BE2C (cell line): ENCODE results near the gene PSME1.

ENCODE experiments used
- DNase-seq: peaks from one replicate; pipeline ENCODE4 v3.0.0-alpha.2; 2020
- H3K27me3 ChIP-seq: fragments of 250-450 bp; sonication (Bioruptor Pico); 2 replicates; pipeline ENCODE4 v1.5.1; 2020; ENCODE audit warnings: mild to moderate bottlenecking
- H3K36me3 ChIP-seq: fragments of 250-450 bp; sonication (Bioruptor Pico); 2 replicates; pipeline ENCODE4 v1.5.1; 2020; ENCODE audit warnings: mild to moderate bottlenecking
- H3K4me1 ChIP-seq: fragments of 250-450 bp; sonication (Bioruptor Pico); 2 replicates; pipeline ENCODE4 v1.5.1; 2020
- H3K4me3 ChIP-seq: 2 replicates; pipeline ENCODE4 v1.5.1; 2011; ENCODE audit warnings: low read depth, low read length
- H3K9me3 ChIP-seq: fragments of 250-450 bp; sonication (Bioruptor Pico); 2 replicates; pipeline ENCODE4 v1.5.1; 2020
- CTCF ChIP-seq: IDR thresholded peaks from 2 replicates; pipeline ENCODE4 v1.5.1; 2012; ENCODE audit warnings: mild to moderate bottlenecking, low read depth, low read length

Gene PSME1

GRCh38 chr14:24116128-24116814, 19.7 kb upstream of the PSME1 start:
- no peaks in the 10 kb centered on the region for H3K27me3 ChIP-seq
- no peaks in the 10 kb centered on the region for H3K9me3 ChIP-seq
- no peak for DNase-seq
- no peaks in the 10 kb centered on the region; the same call in 1 of the 2 replicates for H3K4me1 ChIP-seq
- H3K4me3 ChIP-seq: no peak overlapping the region
- TF ChIP-seq CTCF: no peak
- peaks cover 8% of the 10 kb centered on the region for H3K36me3 ChIP-seq

- Histone ChIP-seq H3K36me3 (peaks cover 14% of the 10 kb centered on the region), H3K4me1 (no peaks in the 10 kb centered on the region; the same call in 1 of the 2 replicates), H3K9me3 (no peaks in the 10 kb centered on the region), H3K27me3 (no peaks in the 10 kb centered on the region), H3K4me3 (no peak overlapping the region)
- no peak for DNase-seq
- no peak for TF ChIP-seq CTCF
Measured at GRCh38 chr14:24117179-24117578, 18.8 kb upstream of the PSME1 start.

- no peak for TF ChIP-seq CTCF
- Histone ChIP-seq H3K27me3 (no peaks in the 10 kb centered on the region), H3K4me1 (no peaks in the 10 kb centered on the region; the same call in 1 of the 2 replicates), H3K36me3 (peaks cover 14% of the 10 kb centered on the region), H3K4me3 (no peak overlapping the region), H3K9me3 (no peaks in the 10 kb centered on the region)
- DNase-seq: no peak
Measured at GRCh38 chr14:24119691-24120090, 16.3 kb upstream of the PSME1 start.

GRCh38 chr14:24121210-24121609, 14.8 kb upstream of the PSME1 start:
- no peak for TF ChIP-seq CTCF
- no peak overlapping the region for H3K4me3 ChIP-seq
- no peaks in the 10 kb centered on the region for H3K27me3 ChIP-seq
- H3K36me3 ChIP-seq: peaks cover 14% of the 10 kb centered on the region
- no peaks in the 10 kb centered on the region for H3K9me3 ChIP-seq
- H3K4me1 ChIP-seq: no peaks in the 10 kb centered on the region
- no peak for DNase-seq

- Histone ChIP-seq H3K36me3 (peaks cover 14% of the 10 kb centered on the region), H3K4me1 (no peaks in the 10 kb centered on the region), H3K27me3 (no peaks in the 10 kb centered on the region), H3K4me3 (no peak overlapping the region), H3K9me3 (no peaks in the 10 kb centered on the region)
- DNase-seq: no peak
- no peak for TF ChIP-seq CTCF
Measured at GRCh38 chr14:24122416-24122815, 13.6 kb upstream of the PSME1 start.

GRCh38 chr14:24122898-24123297, 13.1 kb upstream of the PSME1 start:
- Histone ChIP-seq H3K36me3 (peaks cover 14% of the 10 kb centered on the region), H3K4me1 (no peaks in the 10 kb centered on the region), H3K27me3 (no peaks in the 10 kb centered on the region), H3K9me3 (no peaks in the 10 kb centered on the region), H3K4me3 (no peak overlapping the region)
- DNase-seq: no peak
- no peak for TF ChIP-seq CTCF
